Gastroesophageal sphincter (tissue), 4 donors: ENCODE data around the gene IHH. TPM values are rescaled to one million over a fixed set of nuclear protein-coding genes. Genes with fewer than 3 reads are reported as not detected.

Source experiments
- ATAC-seq: fragments of 150-250 bp; one replicate; pipeline ENCODE4 v1.9.1; 2016; ENCODE audit warnings: mild to moderate bottlenecking, moderate library complexity
- H3K27ac ChIP-seq, 4 donors: fragments of 200-600 bp; sonication (generic) in 3 of 4; 1 replicate in 3 of 4; 2 replicates in 1 of 4; pipeline ENCODE4 v1.5.1; 2016 to 2019
- H3K27me3 ChIP-seq: fragments of 200-600 bp; sonication (generic); one replicate; pipeline ENCODE4 v1.5.1; 2019
- H3K36me3 ChIP-seq, 2 donors: fragments of 200-600 bp; sonication (generic); one replicate each; pipeline ENCODE4 v1.5.1; 2019; ENCODE audit warnings: control low read depth in 1 of 2
- H3K4me1 ChIP-seq, 3 donors: fragments of 200-600 bp; sonication (generic); 1 replicate in 2 of 3; 2 replicates in 1 of 3; pipeline ENCODE4 v1.5.1; 2016 to 2019; ENCODE audit warnings: control low read depth in 2 of 3
- H3K4me3 ChIP-seq, 2 donors: fragments of 200-600 bp; sonication (generic); one replicate each; pipeline ENCODE4 v1.5.1; 2019; ENCODE audit warnings: mild to moderate bottlenecking in 1 of 2, moderate library complexity in 1 of 2
- H3K9me3 ChIP-seq, 3 donors: fragments of 200-600 bp; sonication (generic); one replicate each; pipeline ENCODE4 v1.5.1; 2017 to 2019; ENCODE audit warnings: control low read depth in 2 of 3
- EP300 ChIP-seq: sonication (generic); formaldehyde crosslinking; IDR thresholded peaks from one replicate; pipeline ENCODE4 v1.6.1; 2017; ENCODE audit warnings: antibody characterized with exemption, mild to moderate bottlenecking
- POLR2A ChIP-seq, 2 donors: fragments of 450-650 bp; IDR thresholded peaks; one replicate each; pipeline ENCODE4 v1.6.1; 2017; ENCODE audit warnings: antibody characterized with exemption in 2 of 2, mild to moderate bottlenecking in 2 of 2, moderate library complexity in 1 of 2
- POLR2AphosphoS5 ChIP-seq: sonication (generic); formaldehyde crosslinking; IDR thresholded peaks from one replicate; pipeline ENCODE4 v1.6.1; 2017; ENCODE audit warnings: antibody characterized with exemption
- WGBS, 2 donors: methylation state at CpG; one replicate each; pipeline ENCODE4 v1.1.5; 2018; ENCODE audit warnings: low coverage in 1 of 2; 5-methylcytosine and 5-hydroxymethylcytosine counted together
- total RNA-seq, 4 donors: library from RNA; depleted of rRNA; stranded (reverse); fragments of >200 nt; gene quantifications; one replicate each; pipeline ENCODE4 v1.1.0, GENCODE V29; 2016
- TF ChIP-seq, protein P1 (sequence below), 4 experiments: fragments of 200-600 bp in 2 of 4; fragments of 450-650 bp in 2 of 4; sonication (generic) in 1 of 4; IDR thresholded peaks; one replicate each; pipeline ENCODE4 v1.5.1; 2017 to 2019; ENCODE audit warnings: antibody characterized with exemption in 4 of 4, mild to moderate bottlenecking in 2 of 4, moderate library complexity in 2 of 4

Gene IHH
- total RNA-seq, 4 donors from 2014 or later: 0.23 TPM; not detected in 3

GRCh38 chr2:219059375-219059724 is 1.4 kb downstream of the IHH start:
- ATAC-seq: no peak
- H3K4me3 ChIP-seq: peak overlapping the region in 1 of 2 donors; percentile 8
- H3K27ac ChIP-seq: no peak overlapping the region
- TF ChIP-seq, protein P1, sequence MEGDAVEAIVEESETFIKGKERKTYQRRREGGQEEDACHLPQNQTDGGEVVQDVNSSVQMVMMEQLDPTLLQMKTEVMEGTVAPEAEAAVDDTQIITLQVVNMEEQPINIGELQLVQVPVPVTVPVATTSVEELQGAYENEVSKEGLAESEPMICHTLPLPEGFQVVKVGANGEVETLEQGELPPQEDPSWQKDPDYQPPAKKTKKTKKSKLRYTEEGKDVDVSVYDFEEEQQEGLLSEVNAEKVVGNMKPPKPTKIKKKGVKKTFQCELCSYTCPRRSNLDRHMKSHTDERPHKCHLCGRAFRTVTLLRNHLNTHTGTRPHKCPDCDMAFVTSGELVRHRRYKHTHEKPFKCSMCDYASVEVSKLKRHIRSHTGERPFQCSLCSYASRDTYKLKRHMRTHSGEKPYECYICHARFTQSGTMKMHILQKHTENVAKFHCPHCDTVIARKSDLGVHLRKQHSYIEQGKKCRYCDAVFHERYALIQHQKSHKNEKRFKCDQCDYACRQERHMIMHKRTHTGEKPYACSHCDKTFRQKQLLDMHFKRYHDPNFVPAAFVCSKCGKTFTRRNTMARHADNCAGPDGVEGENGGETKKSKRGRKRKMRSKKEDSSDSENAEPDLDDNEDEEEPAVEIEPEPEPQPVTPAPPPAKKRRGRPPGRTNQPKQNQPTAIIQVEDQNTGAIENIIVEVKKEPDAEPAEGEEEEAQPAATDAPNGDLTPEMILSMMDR (IDR thresholded peaks at IDR 0.05): no peak
- TF ChIP-seq POLR2AphosphoS5 (no peak), POLR2A (IDR thresholded peaks at IDR 0.05) (no peak), EP300 (no peak)
- peaks cover 96% of the 10 kb centered on the region for H3K27me3 ChIP-seq
- no CpG with 5 or more reads among the region's 17 CpGs for WGBS, 2 donors
- peaks cover 0 to 44% (median 38%) of the 10 kb centered on the region in 3 donors for H3K4me1 ChIP-seq
- H3K36me3 ChIP-seq: no peaks in the 10 kb centered on the region
- H3K9me3 ChIP-seq: no peaks in the 10 kb centered on the region

GRCh38 chr2:219058541-219059374 is 2.0 kb downstream of the IHH start:
- Histone ChIP-seq H3K4me3 (peak overlapping the region in 1 of 2 donors; percentile 8), H3K27ac (no peak overlapping the region), H3K36me3 (no peaks in the 10 kb centered on the region), H3K27me3 (peaks cover 100% of the 10 kb centered on the region), H3K9me3 (no peaks in the 10 kb centered on the region), H3K4me1 (peaks cover 0 to 44% (median 38%) of the 10 kb centered on the region in 3 donors)
- TF ChIP-seq POLR2A (IDR thresholded peaks at IDR 0.05) (no peak), POLR2AphosphoS5 (no peak)
- TF ChIP-seq, protein P1 (IDR thresholded peaks at IDR 0.05): no peak
- ATAC-seq: no peak
- WGBS, 2 donors: no CpG with 5 or more reads among the region's 42 CpGs

DNA sequence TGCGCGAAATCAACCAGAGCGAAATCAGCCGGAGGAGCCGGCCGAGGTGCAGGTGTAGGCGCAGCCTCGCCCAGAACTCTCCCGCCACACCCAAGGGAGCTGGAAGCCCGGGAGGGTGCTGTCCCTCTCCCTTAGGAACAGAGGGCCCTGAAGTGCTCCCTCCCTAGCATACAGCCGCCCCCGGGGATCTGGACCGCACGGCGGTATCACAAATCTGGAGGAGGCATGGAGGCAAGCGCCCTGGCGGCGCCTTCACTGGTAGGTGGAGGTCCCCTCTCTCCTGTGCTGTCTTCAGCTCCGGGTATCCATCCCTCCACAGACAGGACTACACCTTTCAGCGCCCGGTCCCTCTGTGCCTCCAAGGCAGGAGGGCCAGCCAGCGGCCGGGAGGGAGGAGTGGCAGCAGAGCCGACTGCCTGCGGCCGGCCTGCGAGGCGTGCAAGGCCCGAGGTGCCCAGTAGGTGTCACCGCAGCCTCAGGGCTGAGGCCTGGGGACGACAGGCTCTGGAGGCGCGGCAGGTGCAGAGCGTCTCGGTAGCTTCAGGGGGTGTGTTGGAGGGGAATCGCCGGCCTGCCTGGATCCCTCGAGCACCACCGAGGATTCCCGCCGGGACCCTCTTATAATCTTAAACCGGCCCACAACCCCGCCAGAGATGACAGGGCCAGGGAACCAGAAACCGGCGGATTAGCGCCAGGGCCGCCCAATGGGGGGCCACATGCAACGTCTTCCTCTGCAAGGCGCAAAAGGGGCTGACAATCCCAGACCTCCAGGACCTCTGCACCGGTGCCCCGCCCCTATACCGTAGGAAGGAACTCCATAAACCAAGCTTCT is 2.8 kb downstream of the IHH start:
- WGBS, 2 donors: no CpG with 5 or more reads among the region's 52 CpGs
- H3K9me3 ChIP-seq: no peaks in the 10 kb centered on the region
- H3K4me3 ChIP-seq: peak overlapping the region in 1 of 2 donors; percentile 19
- no peaks in the 10 kb centered on the region for H3K36me3 ChIP-seq
- H3K4me1 ChIP-seq: peaks cover 0 to 44% (median 38%) of the 10 kb centered on the region in 3 donors
- H3K27ac ChIP-seq: no peak overlapping the region
- TF ChIP-seq, protein P1 (IDR thresholded peaks at IDR 0.05): peak in 3 of 4 experiments; percentile 91 to 98 (median 93)
- TF ChIP-seq POLR2AphosphoS5 (no peak), EP300 (no peak), POLR2A (IDR thresholded peaks at IDR 0.05) (no peak)
- H3K27me3 ChIP-seq: peaks cover 99% of the 10 kb centered on the region
- ATAC-seq: peak; percentile 82

- no peak for TF ChIP-seq POLR2A (IDR thresholded peaks at IDR 0.05)
- no peak for TF ChIP-seq EP300
- TF ChIP-seq POLR2AphosphoS5: no peak
- TF ChIP-seq, protein P1 (IDR thresholded peaks at IDR 0.05): no peak
- WGBS, 2 donors: no CpG with 5 or more reads among the region's 40 CpGs
- Histone ChIP-seq H3K27me3 (peaks cover 96% of the 10 kb centered on the region), H3K9me3 (no peaks in the 10 kb centered on the region), H3K4me1 (peaks cover 0 to 44% (median 38%) of the 10 kb centered on the region in 3 donors), H3K36me3 (no peaks in the 10 kb centered on the region), H3K4me3 (peak overlapping the region in 1 of 2 donors; percentile 19), H3K27ac (no peak overlapping the region)
- ATAC-seq: no peak
Measured at GRCh38 chr2:219056896-219057708, 3.6 kb downstream of the IHH start.
